ENCODE results near the gene SAFB.

DNA sequence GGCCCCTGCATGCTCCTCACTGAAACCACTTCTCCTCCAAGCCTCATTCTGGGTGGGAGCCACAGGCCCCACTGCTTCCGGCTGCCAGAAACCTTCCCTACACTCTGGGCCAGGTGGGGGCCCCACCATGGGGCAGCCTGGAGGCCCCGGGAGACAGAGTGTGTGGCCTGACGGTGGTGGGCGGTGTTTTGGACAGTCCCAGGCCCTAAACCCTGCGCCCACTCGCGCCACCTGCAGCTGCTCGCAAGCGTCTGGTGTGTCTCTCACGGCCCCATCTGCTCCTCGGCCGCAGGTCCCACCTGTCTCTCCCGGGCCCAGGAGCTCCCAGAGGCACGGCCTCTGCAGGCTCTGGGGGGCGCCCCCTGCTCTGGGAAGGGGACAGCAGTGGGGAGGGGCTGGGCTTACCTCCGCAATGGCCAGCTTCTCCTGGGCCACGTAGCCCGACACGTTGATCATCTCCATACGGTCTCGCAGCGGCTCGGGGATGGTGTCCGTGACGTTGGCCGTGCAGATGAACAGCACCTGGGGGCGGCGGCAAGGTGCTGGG lies 72.8 kb downstream of the SAFB start:
- TF ChIP-seq, protein P1, sequence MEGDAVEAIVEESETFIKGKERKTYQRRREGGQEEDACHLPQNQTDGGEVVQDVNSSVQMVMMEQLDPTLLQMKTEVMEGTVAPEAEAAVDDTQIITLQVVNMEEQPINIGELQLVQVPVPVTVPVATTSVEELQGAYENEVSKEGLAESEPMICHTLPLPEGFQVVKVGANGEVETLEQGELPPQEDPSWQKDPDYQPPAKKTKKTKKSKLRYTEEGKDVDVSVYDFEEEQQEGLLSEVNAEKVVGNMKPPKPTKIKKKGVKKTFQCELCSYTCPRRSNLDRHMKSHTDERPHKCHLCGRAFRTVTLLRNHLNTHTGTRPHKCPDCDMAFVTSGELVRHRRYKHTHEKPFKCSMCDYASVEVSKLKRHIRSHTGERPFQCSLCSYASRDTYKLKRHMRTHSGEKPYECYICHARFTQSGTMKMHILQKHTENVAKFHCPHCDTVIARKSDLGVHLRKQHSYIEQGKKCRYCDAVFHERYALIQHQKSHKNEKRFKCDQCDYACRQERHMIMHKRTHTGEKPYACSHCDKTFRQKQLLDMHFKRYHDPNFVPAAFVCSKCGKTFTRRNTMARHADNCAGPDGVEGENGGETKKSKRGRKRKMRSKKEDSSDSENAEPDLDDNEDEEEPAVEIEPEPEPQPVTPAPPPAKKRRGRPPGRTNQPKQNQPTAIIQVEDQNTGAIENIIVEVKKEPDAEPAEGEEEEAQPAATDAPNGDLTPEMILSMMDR (IDR thresholded peaks at IDR 0.05), result no peak
- no peak for TF ChIP-seq POLR2A (IDR thresholded peaks at IDR 0.05)

Measured in body of pancreas (tissue), 4 donors.